GM18511 (cell line): ENCODE data around the gene RRP1.

Experiments
- ATAC-seq: cut with Tn5 transposase; IDR thresholded peaks from one replicate; pipeline ENCODE4 v1.9.1; 2021; ENCODE audit warnings: mild to moderate bottlenecking, moderate library complexity; ENCODE audit not compliant: unreplicated experiment

The RRP1 gene

GRCh38 chr21:43800124-43800523 is 10.7 kb downstream of the RRP1 start:
- ATAC-seq: no peak

GRCh38 chr21:43800566-43800965 is 11.2 kb downstream of the RRP1 start:
- ATAC-seq: no peak

- ATAC-seq: no peak
These were observed 11.8 kb downstream of the RRP1 start for GRCh38 chr21:43801006-43801783.

- no peak for ATAC-seq
These were observed 13.4 kb downstream of the RRP1 start for GRCh38 chr21:43802713-43803313.

- ATAC-seq: no peak
These were observed 14.4 kb downstream of the RRP1 start for GRCh38 chr21:43803558-43804300.

- ATAC-seq: peak; percentile 84
These were observed 16.0 kb downstream of the RRP1 start for GRCh38 chr21:43805275-43805800.

- ATAC-seq: no peak
These were observed 16.8 kb downstream of the RRP1 start for GRCh38 chr21:43806017-43806710.

GRCh38 chr21:43808367-43808766 is 19.0 kb downstream of the RRP1 start:
- ATAC-seq: no peak

GRCh38 chr21:43808832-43809251 is 19.5 kb downstream of the RRP1 start:
- no peak for ATAC-seq

GRCh38 chr21:43809346-43809799 is 20.0 kb downstream of the RRP1 start:
- no peak for ATAC-seq

- ATAC-seq: no peak
These were observed 20.6 kb downstream of the RRP1 start for GRCh38 chr21:43809853-43810504.

- peak; percentile 65 for ATAC-seq
These were observed 21.3 kb downstream of the RRP1 start for GRCh38 chr21:43810505-43811261.

GRCh38 chr21:43811262-43812105 is 22.1 kb downstream of the RRP1 start:
- ATAC-seq: no peak

- ATAC-seq: no peak
These were observed 22.9 kb downstream of the RRP1 start for GRCh38 chr21:43812139-43812821.

- ATAC-seq: no peak
These were observed 23.7 kb downstream of the RRP1 start for GRCh38 chr21:43812957-43813655.

GRCh38 chr21:43813656-43813980 is 24.2 kb downstream of the RRP1 start:
- no peak for ATAC-seq

- no peak for ATAC-seq
These were observed 25.1 kb downstream of the RRP1 start for GRCh38 chr21:43814215-43815106.
